OCI-LY7 (cell line): ENCODE results near the gene RAD9A. TPM values are rescaled to one million over a fixed set of nuclear protein-coding genes. Genes with fewer than 3 reads are reported as not detected.

Experiments
- BruUV-seq: library from RNA; stranded (reverse); fragments of 400-500 nt; replicated peaks from 2 replicates; lab custom pipeline; 2021; lab: Mats Ljungman, UMichigan
- CTCF ChIA-PET: fragments of 300-600 bp; sonication (Branson Sonifier 250); formaldehyde crosslinking; loops from one replicate; lab custom pipeline; 2022; ENCODE audit warnings: antibody characterized with exemption; ENCODE audit not compliant: unreplicated experiment; lab: Charles Lee
- POLR2A ChIA-PET: fragments of 300-600 bp; sonication (Branson Sonifier 250); formaldehyde crosslinking; loops from one replicate; lab custom pipeline; 2022; ENCODE audit warnings: antibody characterized with exemption; lab: Charles Lee
- DNase-seq: peaks from one replicate; pipeline ENCODE4 v3.0.0-alpha.2; 2015; ENCODE audit warnings: low spot score
- H2AFZ ChIP-seq: fragments of 200-600 bp; sonication (generic), shearing (Covaris generic); 2 replicates; pipeline ENCODE4 v1.6.1; 2014; ENCODE audit warnings: mild to moderate bottlenecking, antibody characterized with exemption, low read length, moderate library complexity
- H3K27ac ChIP-seq: fragments of 200-600 bp; sonication (generic); 2 replicates; pipeline ENCODE4 v1.5.1; 2014; ENCODE audit warnings: mixed run types, low read depth, mild to moderate bottlenecking, moderate library complexity, low read length, inconsistent platforms; ENCODE audit not compliant: poor library complexity, severe bottlenecking
- H3K36me3 ChIP-seq: fragments of 200-600 bp; sonication (generic); 2 replicates; pipeline ENCODE4 v1.6.1; 2014; ENCODE audit warnings: mild to moderate bottlenecking, antibody characterized with exemption, low read length, moderate library complexity, mixed read lengths; ENCODE audit not compliant: insufficient read depth
- H3K4me1 ChIP-seq: fragments of 200-600 bp; sonication (generic); 2 replicates; pipeline ENCODE4 v1.5.1; 2014; ENCODE audit warnings: mild to moderate bottlenecking, low read length; ENCODE audit not compliant: insufficient read depth, poor library complexity, severe bottlenecking
- H3K4me2 ChIP-seq: fragments of 200-600 bp; sonication (generic); 2 replicates; pipeline ENCODE4 v1.6.1; 2014; ENCODE audit warnings: mild to moderate bottlenecking, low read length
- H3K4me3 ChIP-seq: fragments of 200-600 bp; sonication (generic); 2 replicates; pipeline ENCODE4 v1.5.1; 2014; ENCODE audit warnings: mild to moderate bottlenecking, low read depth, low read length; ENCODE audit not compliant: poor library complexity, severe bottlenecking
- H3K79me2 ChIP-seq: fragments of 200-600 bp; sonication (generic); 2 replicates; pipeline ENCODE4 v1.6.1; 2016; ENCODE audit warnings: low read depth, mild to moderate bottlenecking, low read length, moderate library complexity, mixed read lengths; ENCODE audit not compliant: insufficient read depth
- H3K9me2 ChIP-seq: fragments of 200-600 bp; sonication (generic); 2 replicates; pipeline ENCODE4 v1.6.1; 2016; ENCODE audit warnings: mild to moderate bottlenecking, low read length, mixed read lengths; ENCODE audit not compliant: insufficient read depth
- H3K9me3 ChIP-seq: fragments of 200-600 bp; sonication (generic); 2 replicates; pipeline ENCODE4 v1.6.1; 2014; ENCODE audit warnings: mild to moderate bottlenecking, mixed run types, low read length, mixed read lengths
- H4K20me1 ChIP-seq: fragments of 200-600 bp; sonication (generic); 2 replicates; pipeline ENCODE4 v1.6.1; 2014; ENCODE audit warnings: mild to moderate bottlenecking, antibody characterized with exemption, low read length, moderate library complexity, mixed read lengths; ENCODE audit not compliant: insufficient read depth
- CTCF ChIP-seq: fragments of 200-600 bp; sonication (generic); conservative IDR thresholded peaks from 2 replicates; pipeline ENCODE4 v1.5.1; 2014; ENCODE audit warnings: mild to moderate bottlenecking, antibody characterized with exemption, low read length, moderate library complexity, mixed read lengths
- EZH2phosphoT487 ChIP-seq: fragments of 200-600 bp; sonication (generic); IDR thresholded peaks from 2 replicates; pipeline ENCODE4 v1.6.1; 2018; ENCODE audit warnings: low read depth, borderline replicate concordance, mild to moderate bottlenecking, mixed run types, antibody characterized with exemption, low read length, moderate library complexity, mixed read lengths
- intact Hi-C: fragments of 100-400 bp; cut with micrococcal nuclease; formaldehyde crosslinking; loops from one replicate; pipeline ENCODE4 v1.10.0; 2022; ENCODE audit not compliant: unreplicated experiment
- total RNA-seq, 2 experiments: library from RNA; depleted of rRNA in 1 of 2; stranded (reverse); fragments of >200 nt in 1 of 2; shearing (Covaris generic) in 1 of 2; gene quantifications; 2 replicates each; pipeline ENCODE4 v1.2.3, GENCODE V29; 2014 to 2022

Gene RAD9A
- total RNA-seq, 2 experiments from 2014 or later: 51.0 to 62.2 TPM

GRCh38 chr11:67356387-67356863, 35.4 kb upstream of the RAD9A start:
- Histone ChIP-seq H3K4me2 (peak overlapping the region; percentile 96), H3K9me3 (no peaks in the 10 kb centered on the region), H3K9me2 (no peaks in the 10 kb centered on the region), H3K4me1 (peaks cover 49% of the 10 kb centered on the region), H4K20me1 (no peaks in the 10 kb centered on the region), H3K27ac (peak overlapping the region; percentile 93), H3K36me3 (peaks cover 3% of the 10 kb centered on the region; the same call in 1 of the 2 replicates), H3K4me3 (peak overlapping the region; percentile 70), H2AFZ (peak overlapping the region; percentile 59; the same call in 1 of the 2 replicates), H3K79me2 (peaks cover 11% of the 10 kb centered on the region; the same call in 1 of the 2 replicates)
- TF ChIP-seq EZH2phosphoT487: no peak
- no peak for TF ChIP-seq CTCF
- DNase-seq: peak; percentile 60
- intact Hi-C loops: loop anchor here (10.0 kb wide), 1 partner anchor 228 kb away; the partner anchor contains the start of gene GSTP1
- BruUV-seq: no TSS peak
- ChIA-PET CTCF (interaction anchor here (0.7 to 7.3 kb wide), 7 partner anchors 11 to 275 kb away, joined by 3 to 136 read pairs (median 6); partner anchors contain the start of gene CLCF1), POLR2A (interaction anchor here (1.1 to 9.3 kb wide), 4 partner anchors 23 to 51 kb away, joined by 3 to 106 read pairs (median 4); partner anchors contain the start of gene PPP1CA)

DNA sequence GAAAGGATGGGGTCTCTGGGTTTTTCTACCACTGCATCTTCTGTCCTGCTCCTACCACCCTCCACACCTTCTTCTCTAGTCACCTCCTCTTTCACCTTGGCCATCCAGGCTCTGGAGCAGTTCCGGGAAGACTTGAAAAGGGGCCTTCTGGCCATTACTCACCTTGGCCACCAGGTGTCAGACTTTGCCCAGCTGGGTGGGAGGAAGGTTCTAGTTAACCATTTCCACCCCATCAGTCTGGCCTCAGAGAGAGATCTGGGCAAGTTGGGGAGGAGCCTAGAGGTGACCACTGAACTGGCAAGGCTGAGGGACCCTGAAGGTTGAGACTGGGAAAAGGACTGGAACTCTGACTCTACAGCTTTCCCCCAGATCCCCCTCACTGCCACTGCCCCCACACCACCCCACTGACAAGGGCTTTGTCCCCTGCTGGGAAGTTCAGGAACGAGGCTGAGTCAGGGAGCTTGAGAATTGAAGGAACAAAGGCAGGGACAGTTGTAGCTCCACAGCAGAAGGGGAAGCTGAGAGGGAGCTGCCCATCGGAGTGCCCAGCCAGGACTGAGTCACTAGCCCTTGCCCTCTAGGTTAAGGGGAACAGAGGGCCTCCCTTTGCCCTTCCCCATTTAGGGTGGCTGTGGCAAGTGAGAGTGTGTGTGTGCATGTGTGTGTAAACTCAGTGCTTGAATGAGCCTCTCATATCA, 34.8 kb upstream of the RAD9A start:
- Histone ChIP-seq H3K9me3 (no peaks in the 10 kb centered on the region), H3K36me3 (no peaks in the 10 kb centered on the region), H3K27ac (peak overlapping the region; percentile 93), H4K20me1 (no peaks in the 10 kb centered on the region), H3K79me2 (peaks cover 11% of the 10 kb centered on the region; the same call in 1 of the 2 replicates), H3K4me3 (peak overlapping the region; percentile 70), H3K4me2 (peak overlapping the region; percentile 96), H2AFZ (peak overlapping the region; percentile 59; the same call in 1 of the 2 replicates), H3K4me1 (peaks cover 43% of the 10 kb centered on the region), H3K9me2 (no peaks in the 10 kb centered on the region)
- TF ChIP-seq CTCF: peak; percentile 98
- TF ChIP-seq EZH2phosphoT487: no peak
- CTCF ChIA-PET: interaction anchor here (0.7 to 7.3 kb wide), 7 partner anchors 11 to 30 kb away, joined by 3 to 136 read pairs (median 6); partner anchors contain the start of gene CLCF1
- POLR2A ChIA-PET: interaction anchor here (0.7 to 9.3 kb wide), 3 partner anchors 12 to 50 kb away, joined by 3 to 106 read pairs (median 3); no protein-coding TSS in a partner anchor
- intact Hi-C loops: loop anchor here (1.0 to 10.0 kb wide), 3 partner anchors 17 to 228 kb away; partner anchors contain the start of gene GSTP1
- BruUV-seq: no TSS peak
- peak; percentile 89 for DNase-seq
